HG02588 (cell line): Measurements from ENCODE around the gene USE1.
A peak's percentile ranks its signal among the peaks of the same experiment; 100 is the strongest.

Experiments
- ATAC-seq: cut with Tn5 transposase; IDR thresholded peaks from one replicate; pipeline ENCODE4 v1.9.1; 2021; ENCODE audit warnings: mild to moderate bottlenecking, moderate library complexity; ENCODE audit not compliant: unreplicated experiment

Gene USE1

GRCh38 chr19:17205237-17206140 is 9.7 kb upstream of the USE1 start:
- ATAC-seq, result no peak

GRCh38 chr19:17206736-17207581 is 8.2 kb upstream of the USE1 start:
- no peak for ATAC-seq

- ATAC-seq, result no peak
Observed at GRCh38 chr19:17209126-17210036, 5.8 kb upstream of the USE1 start.

- no peak for ATAC-seq
Observed at GRCh38 chr19:17210296-17210695, 4.9 kb upstream of the USE1 start.

- ATAC-seq, result no peak
Observed at GRCh38 chr19:17211547-17212446, 3.4 kb upstream of the USE1 start.

GRCh38 chr19:17213334-17213733 is 1.8 kb upstream of the USE1 start:
- no peak for ATAC-seq

- ATAC-seq, result no peak
Observed at GRCh38 chr19:17214508-17215126, 540 bp upstream of the USE1 start.

GRCh38 chr19:17216058-17216670 is 1.0 kb downstream of the USE1 start:
- no peak for ATAC-seq

GRCh38 chr19:17219286-17219685 is 4.1 kb downstream of the USE1 start:
- ATAC-seq, result no peak

- ATAC-seq, result no peak
Observed at GRCh38 chr19:17220207-17220758, 5.1 kb downstream of the USE1 start.

GRCh38 chr19:17225053-17225452 is 9.9 kb downstream of the USE1 start:
- ATAC-seq, result no peak

- peak; percentile 87 for ATAC-seq
Observed at GRCh38 chr19:17226002-17226933, 11.1 kb downstream of the USE1 start, which contains the start of gene OCEL1. TSS of gene OCEL1 (plus strand) at chr19:17226226. CDS start at chr19:17226248, 22 bp downstream.

GRCh38 chr19:17227798-17228367 is 12.7 kb downstream of the USE1 start:
- no peak for ATAC-seq

GRCh38 chr19:17229890-17230289 is 14.7 kb downstream of the USE1 start:
- ATAC-seq, result no peak

GRCh38 chr19:17232258-17232657 is 17.1 kb downstream of the USE1 start:
- no peak for ATAC-seq

GRCh38 chr19:17234911-17235299 is 19.7 kb downstream of the USE1 start:
- ATAC-seq, result peak; percentile 25
